HEK293 (cell line): ENCODE measurements around the gene NLGN1.

ENCODE experiments used
- BCL11B ChIP-seq: fragments of 450-650 bp; formaldehyde crosslinking; IDR thresholded peaks from 2 replicates; pipeline ENCODE4 v1.5.1; 2016; ENCODE audit warnings: low read depth, missing biosample characterization, missing genetic modification characterization
- CTCF ChIP-seq: fragments of 450-650 bp; formaldehyde crosslinking; IDR thresholded peaks from 2 replicates; pipeline ENCODE4 v1.5.1; 2016; ENCODE audit warnings: missing biosample characterization, missing genetic modification characterization
- KLF16 ChIP-seq: fragments of 450-650 bp; formaldehyde crosslinking; IDR thresholded peaks from 2 replicates; pipeline ENCODE4 v1.5.1; 2017; ENCODE audit warnings: missing biosample characterization, missing genetic modification characterization
- ZNF121 ChIP-seq: fragments of 450-650 bp; formaldehyde crosslinking; IDR thresholded peaks from 2 replicates; pipeline ENCODE4 v1.5.1; 2016; ENCODE audit warnings: missing biosample characterization, missing genetic modification characterization
- ZNF223 ChIP-seq: fragments of 450-650 bp; formaldehyde crosslinking; IDR thresholded peaks from 2 replicates; pipeline ENCODE4 v1.5.1; 2016; ENCODE audit warnings: missing biosample characterization, missing genetic modification characterization
- ZNF776 ChIP-seq: fragments of 450-650 bp; formaldehyde crosslinking; IDR thresholded peaks from 2 replicates; pipeline ENCODE4 v1.5.0; 2017; ENCODE audit warnings: missing biosample characterization, missing genetic modification characterization, borderline replicate concordance
- ZNF785 ChIP-seq: fragments of 450-650 bp; formaldehyde crosslinking; IDR thresholded peaks from 2 replicates; pipeline ENCODE4 v1.5.1; 2016; ENCODE audit warnings: missing biosample characterization, missing genetic modification characterization
- ZNF791 ChIP-seq: fragments of 450-650 bp; formaldehyde crosslinking; IDR thresholded peaks from 2 replicates; pipeline ENCODE4 v1.5.1; 2016; ENCODE audit warnings: missing biosample characterization, missing genetic modification characterization

GRCh38 chr3:174329321-174329720, 931.8 kb downstream of the NLGN1 start:
- TF ChIP-seq ZNF223, result no peak
- TF ChIP-seq KLF16 (tag by site-specific recombination), result no peak
- TF ChIP-seq ZNF785 (tag by site-specific recombination), result no peak
- no peak for TF ChIP-seq CTCF (tag by site-specific recombination)
- TF ChIP-seq ZNF791 (tag by site-specific recombination), result no peak
- TF ChIP-seq ZNF121 (tag by site-specific recombination), result no peak
- TF ChIP-seq ZNF776, result no peak
- TF ChIP-seq BCL11B (tag by site-specific recombination), result no peak
